ENCODE data around the gene DISP2. TPM values are rescaled to one million over a fixed set of nuclear protein-coding genes. Genes with fewer than 3 reads are reported as not detected.

DISP2 gene
- total and polyA plus RNA-seq, 9 of the 15 experiments (the other 6 are each of a cell fraction or from before 2014, with no cell fraction given), result 0.06 to 0.89 (median 0.15) TPM; not detected in 1

GRCh38 chr15:40382580-40383456 is 24.8 kb downstream of the DISP2 start, which contains the start of gene KNSTRN (continued):
- TF ChIP-seq ZNF518B (CRISPR knock-in tag; IDR thresholded peaks at IDR 0.05), result no peak
- no peak for TF ChIP-seq ZNF830 (CRISPR knock-in tag; IDR thresholded peaks at IDR 0.05)
- no peak for TF ChIP-seq GABPB2 (CRISPR knock-in tag; conservative IDR thresholded peaks at IDR 0.05)
- TF ChIP-seq SNRNP70 (optimal IDR thresholded peaks at IDR 0.05; ENCODE audit: low read depth, low read length), result no peak
- TF ChIP-seq ZNF133 (CRISPR knock-in tag; IDR thresholded peaks at IDR 0.05), result no peak
- TF ChIP-seq RBFOX2 (IDR thresholded peaks at IDR 0.05; ENCODE audit: low read depth, low read length), result peak; percentile 86
- no peak for TF ChIP-seq ZNF444 (CRISPR knock-in tag; IDR thresholded peaks at IDR 0.05)
- TF ChIP-seq KLF13 (tag; IDR thresholded peaks at IDR 0.05; ENCODE audit: borderline replicate concordance, low read depth), result no peak
- no peak for TF ChIP-seq RNF219 (CRISPR knock-in tag; IDR thresholded peaks at IDR 0.05)
- no peak for TF ChIP-seq CHCHD3 (CRISPR knock-in tag; IDR thresholded peaks at IDR 0.05)
- no peak for TF ChIP-seq THRA (IDR thresholded peaks at IDR 0.05)
- TF ChIP-seq TRIM24 (IDR thresholded peaks at IDR 0.05), result peak in 1 of 2 experiments; percentile 88; a peak in 2 of 4 replicates
- 0 out of 2 replicates have a peak, but pooled peaks have one; percentile 54 for TF ChIP-seq ZEB2 (IDR thresholded peaks at IDR 0.05)
- no peak for TF ChIP-seq NR2F6 (CRISPR knock-in tag; IDR thresholded peaks at IDR 0.05)
- no peak for TF ChIP-seq TCFL5 (CRISPR knock-in tag; conservative IDR thresholded peaks at IDR 0.05)
- TF ChIP-seq SMC3 (conservative IDR thresholded peaks at IDR 0.05; ENCODE audit: insufficient read depth, low read depth, low read length), result no peak
- no peak for TF ChIP-seq RAD21 (CRISPR knock-in tag; conservative IDR thresholded peaks at IDR 0.05 in 1 of 2, IDR thresholded peaks at IDR 0.05 in 1 of 2)
- TF ChIP-seq ZNF511 (CRISPR knock-in tag; IDR thresholded peaks at IDR 0.05), result no peak
- TF ChIP-seq GABPB1 (CRISPR knock-in tag; IDR thresholded peaks at IDR 0.05), result peak; percentile 98
- no peak for TF ChIP-seq ZNF3 (CRISPR knock-in tag; IDR thresholded peaks at IDR 0.05)
- no peak for TF ChIP-seq POLR2H (tag; IDR thresholded peaks at IDR 0.05; ENCODE audit: low read depth)

All from K562 (cell line).